ELF-1 (cell line): Measurements from ENCODE around the gene RABGEF1.

Source experiments
- DNase-seq: peaks from one replicate; pipeline ENCODE4 v3.0.0-alpha.2; 2016; ENCODE audit warnings: low read depth, low spot score

Gene RABGEF1

DNA sequence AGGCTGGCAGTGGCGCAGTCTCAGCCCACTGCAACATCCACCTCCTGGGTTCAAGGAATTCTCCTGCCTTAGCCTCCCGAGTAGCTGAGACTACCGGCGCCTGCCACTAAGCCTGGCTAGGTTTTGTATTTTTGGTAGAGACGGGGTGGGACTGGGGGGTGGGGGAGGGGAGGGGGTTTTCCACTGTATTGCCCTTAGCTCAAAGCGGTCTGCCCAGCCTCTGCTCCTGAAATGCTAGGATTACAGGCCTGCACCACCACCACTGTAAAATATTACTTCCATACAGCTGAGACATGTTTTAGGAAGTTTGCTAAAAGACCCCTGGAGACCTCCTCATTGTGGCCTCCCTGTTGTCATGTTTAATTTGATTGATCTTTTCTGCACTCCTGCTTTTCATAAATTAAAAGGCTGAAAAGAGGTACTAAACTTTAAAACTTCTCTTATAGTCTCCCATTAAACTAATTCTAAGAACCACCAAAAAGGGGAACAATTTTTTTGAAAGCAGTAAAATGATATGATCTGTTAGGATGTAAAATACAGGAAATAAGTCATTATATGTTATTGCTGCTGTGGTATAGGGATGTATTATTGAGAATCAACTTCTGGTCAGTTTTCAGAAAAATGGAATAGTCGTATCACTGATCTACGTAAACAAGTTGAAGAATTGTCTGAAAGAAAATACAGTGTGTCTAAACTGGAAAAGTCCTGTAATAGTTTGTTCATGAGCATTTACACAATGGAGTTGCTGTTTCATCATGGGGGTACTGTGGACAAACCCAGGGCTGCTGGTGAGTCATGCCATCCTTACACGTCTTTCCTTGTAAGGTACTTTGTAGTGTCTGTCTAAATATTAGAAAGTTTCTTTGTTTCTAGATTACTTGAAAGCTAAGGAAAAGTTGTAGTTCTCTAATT, 107.6 kb downstream of the RABGEF1 start:
- no peak for DNase-seq

DNA sequence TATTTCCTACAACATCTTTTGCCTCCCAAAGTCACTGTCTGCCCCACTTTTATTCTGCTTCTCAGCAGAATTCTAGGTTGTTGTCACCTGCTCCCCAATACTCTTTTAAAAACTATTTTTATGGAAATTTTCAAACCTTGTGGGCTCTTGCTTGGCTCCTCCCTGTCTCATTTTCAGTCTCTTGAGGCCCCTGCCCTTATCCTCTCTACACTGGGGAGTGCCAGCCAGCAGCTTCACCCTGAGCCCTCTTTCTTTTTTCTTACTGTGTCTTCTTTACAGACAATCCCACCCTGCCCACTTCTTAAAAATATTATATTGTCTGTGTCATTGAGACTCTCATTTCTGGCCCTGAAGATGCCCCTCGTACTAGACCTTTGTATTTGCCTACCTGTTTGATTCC, 118.8 kb downstream of the RABGEF1 start:
- no peak for DNase-seq

DNA sequence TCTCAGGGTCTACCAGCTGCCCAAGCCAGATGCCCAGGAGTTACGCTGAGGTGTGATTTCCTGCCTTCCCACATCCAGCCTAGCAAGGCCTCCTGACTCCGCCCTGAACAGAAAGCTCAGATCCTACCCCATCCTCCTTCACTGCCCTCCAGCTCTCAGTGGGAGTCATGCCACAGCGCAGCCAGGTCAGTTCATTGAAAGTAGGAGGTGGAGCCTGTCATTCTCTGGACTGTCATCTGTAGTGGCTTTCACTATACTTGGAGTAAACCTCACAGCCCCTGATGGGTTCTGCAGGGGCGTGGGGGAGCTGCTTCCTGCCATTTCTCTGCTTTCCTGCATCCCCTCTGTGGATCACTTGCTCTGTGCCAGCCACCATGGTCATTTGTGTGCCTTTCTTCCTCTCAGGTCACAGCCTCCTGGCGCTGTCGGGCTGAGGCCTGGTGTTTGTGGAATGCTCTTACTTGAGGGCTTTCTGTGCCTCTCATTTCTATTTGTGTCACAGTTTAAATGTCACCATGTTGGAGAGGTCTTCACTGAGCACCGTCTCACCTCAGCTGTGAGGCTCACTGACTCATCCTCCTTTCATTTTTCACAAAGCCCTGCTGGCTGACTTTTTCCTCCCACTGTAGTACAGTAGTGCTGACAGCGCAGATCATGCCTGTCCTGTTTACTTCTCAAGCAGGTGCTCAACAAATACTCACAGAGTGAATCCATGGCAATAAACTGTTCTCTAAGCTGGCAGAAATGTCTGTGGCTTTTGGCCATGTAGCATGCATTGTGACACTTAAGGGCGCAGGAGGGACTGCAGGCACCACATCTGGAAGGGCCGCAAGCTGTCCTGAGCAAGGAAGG, 119.5 kb downstream of the RABGEF1 start:
- peak; percentile 81 for DNase-seq

DNA sequence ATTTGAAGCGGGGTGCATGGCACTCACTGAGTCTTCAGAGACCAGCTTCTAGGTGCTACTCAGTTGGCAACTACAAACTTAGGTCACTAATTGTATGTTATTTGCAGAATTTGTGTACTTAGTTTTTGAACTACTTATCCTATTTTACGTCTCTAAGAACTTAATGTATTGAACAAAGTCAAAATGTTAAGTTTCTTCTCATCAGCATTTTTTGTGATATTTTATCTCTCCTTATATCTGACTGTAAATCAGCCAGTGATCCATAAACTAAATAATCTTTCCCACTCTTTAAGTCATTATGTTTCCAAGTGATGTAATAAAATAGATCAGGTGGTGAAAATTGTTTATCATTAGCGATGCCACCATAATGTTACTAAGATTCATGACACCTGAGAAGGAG, 120.2 kb downstream of the RABGEF1 start:
- DNase-seq: no peak
